GM12872 (cell line): Measurements from ENCODE around the gene OR6M1.

ENCODE experiments used
- TF ChIP-seq, protein P1 (sequence below): IDR thresholded peaks from 3 replicates; pipeline ENCODE4 v1.5.1; 2011; ENCODE audit warnings: low read depth, mild to moderate bottlenecking, low read length, moderate library complexity; ENCODE audit not compliant: insufficient read depth

The OR6M1 gene

DNA sequence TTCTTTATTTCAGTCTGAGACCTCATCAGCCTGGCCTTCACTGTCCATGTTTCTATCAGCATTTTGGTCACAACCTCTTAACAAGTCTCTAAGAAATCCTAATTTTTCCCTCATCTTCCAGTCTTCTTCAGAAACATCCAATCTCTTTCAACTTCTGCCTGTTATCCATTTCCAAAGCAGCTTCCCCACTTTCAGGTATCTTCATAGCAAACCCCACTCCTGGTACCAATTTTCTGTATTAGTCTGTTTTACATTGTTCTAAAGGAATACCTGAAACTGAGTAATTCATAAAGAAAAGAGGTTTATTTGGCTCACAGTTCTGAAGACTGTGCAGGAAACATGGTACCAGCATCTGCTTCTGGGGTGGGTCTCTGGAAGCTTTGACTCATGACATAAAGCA, 43.7 kb downstream of the OR6M1 start:
- TF ChIP-seq, protein P1, sequence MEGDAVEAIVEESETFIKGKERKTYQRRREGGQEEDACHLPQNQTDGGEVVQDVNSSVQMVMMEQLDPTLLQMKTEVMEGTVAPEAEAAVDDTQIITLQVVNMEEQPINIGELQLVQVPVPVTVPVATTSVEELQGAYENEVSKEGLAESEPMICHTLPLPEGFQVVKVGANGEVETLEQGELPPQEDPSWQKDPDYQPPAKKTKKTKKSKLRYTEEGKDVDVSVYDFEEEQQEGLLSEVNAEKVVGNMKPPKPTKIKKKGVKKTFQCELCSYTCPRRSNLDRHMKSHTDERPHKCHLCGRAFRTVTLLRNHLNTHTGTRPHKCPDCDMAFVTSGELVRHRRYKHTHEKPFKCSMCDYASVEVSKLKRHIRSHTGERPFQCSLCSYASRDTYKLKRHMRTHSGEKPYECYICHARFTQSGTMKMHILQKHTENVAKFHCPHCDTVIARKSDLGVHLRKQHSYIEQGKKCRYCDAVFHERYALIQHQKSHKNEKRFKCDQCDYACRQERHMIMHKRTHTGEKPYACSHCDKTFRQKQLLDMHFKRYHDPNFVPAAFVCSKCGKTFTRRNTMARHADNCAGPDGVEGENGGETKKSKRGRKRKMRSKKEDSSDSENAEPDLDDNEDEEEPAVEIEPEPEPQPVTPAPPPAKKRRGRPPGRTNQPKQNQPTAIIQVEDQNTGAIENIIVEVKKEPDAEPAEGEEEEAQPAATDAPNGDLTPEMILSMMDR: no peak

GRCh38 chr11:123760894-123761293, 45.3 kb downstream of the OR6M1 start:
- TF ChIP-seq, protein P1: no peak

- TF ChIP-seq, protein P1: no peak
Measured at GRCh38 chr11:123757976-123758375, 48.2 kb downstream of the OR6M1 start.

DNA sequence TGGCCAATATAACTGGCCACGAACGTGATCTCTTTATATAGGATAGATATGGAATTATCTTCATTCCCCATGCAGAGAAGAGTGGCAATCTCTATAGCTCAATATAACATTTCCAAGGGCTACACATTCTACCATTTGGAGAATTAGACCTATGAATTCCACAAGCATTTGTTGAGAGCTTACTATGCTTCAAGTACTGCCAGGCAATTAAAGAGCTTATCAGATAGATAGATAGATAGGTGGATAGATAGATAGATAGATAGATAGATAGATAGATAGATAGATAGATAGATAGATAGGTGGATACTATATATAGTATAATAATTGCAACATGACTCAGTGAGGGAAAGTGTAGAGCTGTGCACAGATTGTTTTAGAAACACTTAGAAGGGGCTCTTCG, 50.3 kb downstream of the OR6M1 start:
- TF ChIP-seq, protein P1: no peak
